GM12878 (cell line): ENCODE measurements around the gene CSNK1A1. TPM values are rescaled to one million over a fixed set of nuclear protein-coding genes. Genes with fewer than 3 reads are reported as not detected.

Source experiments
- polyA plus RNA-seq, 11 experiments: library from polyadenylated mRNA; depleted of rRNA in 4 of 11; unstranded in 6 of 11; stranded (reverse) in 5 of 11; fragments of >200 nt; fragmentation: Nextera tagmentation in 4 of 11; fragmentation: Illumina TruSeq in 1 of 11; extraction: Ambion mirVana in 4 of 11; extraction: Trizol in 1 of 11; gene quantifications; 1 replicate in 1 of 11; 2 replicates in 10 of 11; pipeline versions ENCODE4 v1.2.1 to v1.2.3, GENCODE V29; 2011 to 2016; ENCODE audit warnings: inconsistent platforms in 2 of 11, missing spikeins in 2 of 11, low read depth in 1 of 11
- total RNA-seq, 4 experiments: library from RNA; depleted of rRNA in 3 of 4; stranded (reverse); fragments of >200 nt in 3 of 4; fragmentation: Illumina TruSeq in 1 of 4; extraction: Trizol in 1 of 4; gene quantifications; 2 replicates each; pipeline versions ENCODE4 v1.2.1 to v1.2.3, GENCODE V29; 2013 to 2021

Gene CSNK1A1
- total and polyA plus RNA-seq, 10 of the 15 experiments (the other 5 are each of a cell fraction or from before 2014, with no cell fraction given) = 53.3 to 155 (median 133) TPM

Other genes with a start within 250 kb of the CSNK1A1 start
- gene GRPEL2, start 205.9 kb downstream of the CSNK1A1 start, total RNA-seq (2014; rRNA removed) = 17.3 and 21.5 TPM in 2 replicates
- gene GRPEL2, start 205.9 kb downstream of the CSNK1A1 start, total RNA-seq (2014; rRNA removed; fragmentation: Illumina TruSeq; extraction: Trizol) = 15.5 and 16.8 TPM in 2 replicates
- 16.8 and 19.7 TPM in 2 replicates for gene GRPEL2, start 205.9 kb downstream of the CSNK1A1 start, total RNA-seq (2021)
- 20.2 and 28.1 TPM in 2 replicates for gene GRPEL2, start 205.9 kb downstream of the CSNK1A1 start, polyA plus RNA-seq (2011; rRNA removed)
- gene GRPEL2, start 205.9 kb downstream of the CSNK1A1 start, polyA plus RNA-seq (2014; fragmentation: Illumina TruSeq; extraction: Trizol) = 13.7 and 16.3 TPM in 2 replicates
- gene GRPEL2, start 205.9 kb downstream of the CSNK1A1 start, polyA plus RNA-seq (2014; fragmentation: Nextera tagmentation; extraction: Ambion mirVana) = 1 to 10 TPM; 4.4 to 7.6 TPM
- 10.2 and 10.4 TPM in 2 replicates for gene GRPEL2, start 205.9 kb downstream of the CSNK1A1 start, polyA plus RNA-seq (2014; rRNA removed)
- gene GRPEL2, start 205.9 kb downstream of the CSNK1A1 start, polyA plus RNA-seq (2016; fragmentation: Nextera tagmentation; extraction: Ambion mirVana) = 10 to 100 TPM; 12.5 to 14.5 TPM
- 12.4 and 13.4 TPM in 2 replicates for gene PCYOX1L, start 193.4 kb downstream of the CSNK1A1 start, total RNA-seq (2014; rRNA removed)
- gene PCYOX1L, start 193.4 kb downstream of the CSNK1A1 start, total RNA-seq (2014; rRNA removed; fragmentation: Illumina TruSeq; extraction: Trizol) = 10.3 and 10.5 TPM in 2 replicates
- gene PCYOX1L, start 193.4 kb downstream of the CSNK1A1 start, total RNA-seq (2021) = 13.4 and 13.5 TPM in 2 replicates
- gene PCYOX1L, start 193.4 kb downstream of the CSNK1A1 start, polyA plus RNA-seq (2011; rRNA removed) = 8.0 and 9.6 TPM in 2 replicates
- gene PCYOX1L, start 193.4 kb downstream of the CSNK1A1 start, polyA plus RNA-seq (2014; fragmentation: Illumina TruSeq; extraction: Trizol) = 12.6 and 15.4 TPM in 2 replicates
- gene PCYOX1L, start 193.4 kb downstream of the CSNK1A1 start, polyA plus RNA-seq (2014; fragmentation: Nextera tagmentation; extraction: Ambion mirVana) = 1 to 10 TPM; 2.9 to 5.4 TPM
- 14.6 and 14.8 TPM in 2 replicates for gene PCYOX1L, start 193.4 kb downstream of the CSNK1A1 start, polyA plus RNA-seq (2014; rRNA removed)
- 10 to 100 TPM; 15.3 to 17.0 TPM for gene PCYOX1L, start 193.4 kb downstream of the CSNK1A1 start, polyA plus RNA-seq (2016; fragmentation: Nextera tagmentation; extraction: Ambion mirVana)
- gene IL17B, start 172.1 kb downstream of the CSNK1A1 start, total RNA-seq (2014; rRNA removed) = not detected in 2 replicates
- gene IL17B, start 172.1 kb downstream of the CSNK1A1 start, total RNA-seq (2014; rRNA removed; fragmentation: Illumina TruSeq; extraction: Trizol) = not detected in 2 replicates
- gene IL17B, start 172.1 kb downstream of the CSNK1A1 start, total RNA-seq (2021) = not detected in 2 replicates
- gene IL17B, start 172.1 kb downstream of the CSNK1A1 start, polyA plus RNA-seq (2011; rRNA removed) = not detected in 2 replicates
- gene IL17B, start 172.1 kb downstream of the CSNK1A1 start, polyA plus RNA-seq (2014; fragmentation: Illumina TruSeq; extraction: Trizol) = not detected in 2 replicates
- not detected for gene IL17B, start 172.1 kb downstream of the CSNK1A1 start, polyA plus RNA-seq (2014; fragmentation: Nextera tagmentation; extraction: Ambion mirVana)
- not detected in 2 replicates for gene IL17B, start 172.1 kb downstream of the CSNK1A1 start, polyA plus RNA-seq (2014; rRNA removed)
- gene IL17B, start 172.1 kb downstream of the CSNK1A1 start, polyA plus RNA-seq (2016; fragmentation: Nextera tagmentation; extraction: Ambion mirVana) = not detected
- gene ARHGEF37, start 30.1 kb upstream of the CSNK1A1 start, total RNA-seq (2014; rRNA removed) = 0.49 and 0.62 TPM in 2 replicates
- 0.85 and 0.97 TPM in 2 replicates for gene ARHGEF37, start 30.1 kb upstream of the CSNK1A1 start, total RNA-seq (2014; rRNA removed; fragmentation: Illumina TruSeq; extraction: Trizol)
- gene ARHGEF37, start 30.1 kb upstream of the CSNK1A1 start, total RNA-seq (2021) = 1.1 and 1.2 TPM in 2 replicates
- gene ARHGEF37, start 30.1 kb upstream of the CSNK1A1 start, polyA plus RNA-seq (2011; rRNA removed) = 0.29 and 0.52 TPM in 2 replicates
- 0.60 and 0.65 TPM in 2 replicates for gene ARHGEF37, start 30.1 kb upstream of the CSNK1A1 start, polyA plus RNA-seq (2014; fragmentation: Illumina TruSeq; extraction: Trizol)
- gene ARHGEF37, start 30.1 kb upstream of the CSNK1A1 start, polyA plus RNA-seq (2014; fragmentation: Nextera tagmentation; extraction: Ambion mirVana) = under 1 TPM; 0.16 to 0.23 TPM
- 0.58 and 0.63 TPM in 2 replicates for gene ARHGEF37, start 30.1 kb upstream of the CSNK1A1 start, polyA plus RNA-seq (2014; rRNA removed)
- 1 to 10 TPM in 1 of 2 experiments, under 1 TPM in 1; 0.78 to 1.1 TPM for gene ARHGEF37, start 30.1 kb upstream of the CSNK1A1 start, polyA plus RNA-seq (2016; fragmentation: Nextera tagmentation; extraction: Ambion mirVana)
- gene PPARGC1B, start 178.9 kb upstream of the CSNK1A1 start, total RNA-seq (2014; rRNA removed) = 5.3 and 6.4 TPM in 2 replicates
- 5.8 and 6.1 TPM in 2 replicates for gene PPARGC1B, start 178.9 kb upstream of the CSNK1A1 start, total RNA-seq (2014; rRNA removed; fragmentation: Illumina TruSeq; extraction: Trizol)
- 18.1 and 20.5 TPM in 2 replicates for gene PPARGC1B, start 178.9 kb upstream of the CSNK1A1 start, total RNA-seq (2021)
- gene PPARGC1B, start 178.9 kb upstream of the CSNK1A1 start, polyA plus RNA-seq (2011; rRNA removed) = 3.0 and 4.7 TPM in 2 replicates
- gene PPARGC1B, start 178.9 kb upstream of the CSNK1A1 start, polyA plus RNA-seq (2014; fragmentation: Illumina TruSeq; extraction: Trizol) = 7.8 and 8.6 TPM in 2 replicates
- gene PPARGC1B, start 178.9 kb upstream of the CSNK1A1 start, polyA plus RNA-seq (2014; fragmentation: Nextera tagmentation; extraction: Ambion mirVana) = 1 to 10 TPM; 1.8 to 2.5 TPM
- 7.3 and 7.5 TPM in 2 replicates for gene PPARGC1B, start 178.9 kb upstream of the CSNK1A1 start, polyA plus RNA-seq (2014; rRNA removed)
- 10 to 100 TPM; 10.4 to 10.7 TPM for gene PPARGC1B, start 178.9 kb upstream of the CSNK1A1 start, polyA plus RNA-seq (2016; fragmentation: Nextera tagmentation; extraction: Ambion mirVana)